SK-N-SH (cell line): Measurements from ENCODE around the gene PLEKHA8. TPM values are rescaled to one million over a fixed set of nuclear protein-coding genes. Genes with fewer than 3 reads are reported as not detected.

ENCODE experiments used
- CTCF ChIA-PET: fragments of 300-600, 350-600 bp; formaldehyde crosslinking; extraction: SDS; loops from one replicate; lab custom pipeline; 2021; lab: Yijun Ruan, JAX
- POLR2A ChIA-PET: fragments of 350-600 bp; sonication (Branson Sonifier 250); formaldehyde crosslinking; extraction: SDS; loops from one replicate; lab custom pipeline; 2020; ENCODE audit warnings: antibody characterized with exemption, inconsistent platforms; lab: Yijun Ruan, JAX
- DNase-seq: peaks from one replicate; pipeline ENCODE4 v3.0.0; 2012
- H2AFZ ChIP-seq: fragments of 200-600 bp; sonication (generic); 2 replicates; pipeline ENCODE4 v1.8.1; 2016; ENCODE audit warnings: antibody characterized with exemption, mild to moderate bottlenecking, low read depth
- H3F3A ChIP-seq: fragments of 200-600 bp; sonication (generic); replicated peaks from 2 replicates; pipeline ENCODE3; 2016; ENCODE audit warnings: antibody characterized with exemption, mild to moderate bottlenecking; ENCODE audit not compliant: insufficient read depth
- H3K27ac ChIP-seq, 2 experiments: fragments of 200-500 bp in 1 of 2; fragments of 200-600 bp in 1 of 2; sonication (Bioruptor generic) in 1 of 2; sonication (generic), shearing (Covaris generic) in 1 of 2; 2 replicates each; pipeline versions ENCODE4 v1.5.1 to v1.6.1; 2014 to 2016; ENCODE audit warnings: low read depth in 2 of 2, inconsistent platforms in 1 of 2, low read length in 1 of 2, mild to moderate bottlenecking in 1 of 2, mixed read lengths in 1 of 2
- H3K27me3 ChIP-seq: fragments of 200-600 bp; sonication (generic), shearing (Covaris generic); 2 replicates; pipeline ENCODE4 v1.6.1; 2016; ENCODE audit warnings: mixed run types; ENCODE audit not compliant: insufficient read depth
- H3K36me3 ChIP-seq, 2 experiments: fragments of 200-500 bp in 1 of 2; fragments of 200-600 bp in 1 of 2; sonication (Bioruptor generic) in 1 of 2; sonication (generic) in 1 of 2; replicated peaks in 1 of 2; 2 replicates each; pipeline versions ENCODE3 to v1.5.1; 2014 to 2016; ENCODE audit warnings: low read length in 1 of 2, mild to moderate bottlenecking in 1 of 2; ENCODE audit not compliant: insufficient read depth in 2 of 2, control insufficient read depth in 1 of 2
- H3K4me1 ChIP-seq, 2 experiments: fragments of 200-500 bp in 1 of 2; fragments of 200-600 bp in 1 of 2; sonication (Bioruptor generic) in 1 of 2; sonication (generic), shearing (Covaris generic) in 1 of 2; 2 replicates each; pipeline versions ENCODE4 v1.5.1 to v1.6.1; 2014 to 2016; ENCODE audit warnings: low read depth in 1 of 2, low read length in 1 of 2, mixed run types in 1 of 2; ENCODE audit not compliant: insufficient read depth in 2 of 2, control insufficient read depth in 1 of 2
- H3K4me2 ChIP-seq: fragments of 200-600 bp; sonication (generic), shearing (Covaris generic); 2 replicates; pipeline ENCODE4 v1.6.1; 2017; ENCODE audit warnings: mixed run types
- H3K4me3 ChIP-seq, 2 experiments: fragments of 200-500 bp in 1 of 2; fragments of 200-600 bp in 1 of 2; sonication (Bioruptor generic) in 1 of 2; sonication (generic), shearing (Covaris generic) in 1 of 2; 2 replicates each; pipeline versions ENCODE4 v1.5.1 to v1.8.1; 2014 to 2016; ENCODE audit warnings: low read depth in 2 of 2, inconsistent platforms in 1 of 2, low read length in 1 of 2, mild to moderate bottlenecking in 1 of 2, mixed read lengths in 1 of 2, moderate library complexity in 1 of 2
- H3K79me2 ChIP-seq: fragments of 200-600 bp; sonication (generic); 2 replicates; pipeline ENCODE4 v1.8.1; 2017; ENCODE audit warnings: mild to moderate bottlenecking; ENCODE audit not compliant: insufficient read depth
- H3K9ac ChIP-seq: fragments of 200-600 bp; sonication (generic); 2 replicates; pipeline ENCODE4 v1.6.1; 2017; ENCODE audit warnings: mixed run types
- H3K9me2 ChIP-seq: fragments of 200-600 bp; sonication (generic); 2 replicates; pipeline ENCODE4 v1.6.1; 2017; ENCODE audit warnings: mixed run types
- H3K9me3 ChIP-seq: fragments of 200-600 bp; sonication (generic); 2 replicates; pipeline ENCODE4 v1.6.1; 2017; ENCODE audit warnings: mixed run types, mild to moderate bottlenecking, moderate library complexity
- H4K20me1 ChIP-seq: fragments of 200-600 bp; sonication (generic); 2 replicates; pipeline ENCODE4 v1.6.1; 2017; ENCODE audit warnings: mild to moderate bottlenecking, mixed run types; ENCODE audit not compliant: insufficient read depth
- ELF1 ChIP-seq: IDR thresholded peaks from 2 replicates; pipeline ENCODE4 v1.4.0; 2012
- EP300 ChIP-seq, 2 experiments: IDR thresholded peaks; 2 replicates each; pipeline versions ENCODE4 v1.4.0 to v1.6.1; 2012; ENCODE audit warnings: borderline replicate concordance in 1 of 2, low read depth in 1 of 2, low read length in 1 of 2
- EZH2phosphoT487 ChIP-seq: fragments of 200-600 bp; sonication (generic); IDR thresholded peaks from 2 replicates; pipeline ENCODE4 v1.6.1; 2017; ENCODE audit warnings: low read depth, mixed run types, mild to moderate bottlenecking, antibody characterized with exemption, moderate library complexity, borderline replicate concordance
- FOXJ3 ChIP-seq: sonication (generic); formaldehyde crosslinking; IDR thresholded peaks from 2 replicates; pipeline ENCODE4 v1.5.1; 2020; ENCODE audit warnings: mild to moderate bottlenecking, missing genetic modification reagents
- FOXM1 ChIP-seq: IDR thresholded peaks from 2 replicates; pipeline ENCODE4 v1.4.0; 2012; ENCODE audit warnings: low read depth, mild to moderate bottlenecking
- GABPA ChIP-seq: IDR thresholded peaks from 2 replicates; pipeline ENCODE4 v1.4.0; 2012; ENCODE audit warnings: low read depth, mild to moderate bottlenecking
- IRF3 ChIP-seq: fragments of 150-350 bp; IDR thresholded peaks from 2 replicates; pipeline ENCODE4 v1.6.1; 2016; ENCODE audit warnings: mild to moderate bottlenecking, low read depth, low read length
- MEF2A ChIP-seq: IDR thresholded peaks from 2 replicates; pipeline ENCODE4 v1.4.0; 2012; ENCODE audit warnings: low read depth, borderline replicate concordance
- NFIC ChIP-seq: IDR thresholded peaks from 2 replicates; pipeline ENCODE4 v1.4.0; 2012; ENCODE audit warnings: borderline replicate concordance
- NRF1 ChIP-seq: IDR thresholded peaks from 2 replicates; pipeline ENCODE4 v1.6.1; 2012; ENCODE audit warnings: low read depth, mild to moderate bottlenecking, low read length
- POLR2AphosphoS5 ChIP-seq: IDR thresholded peaks from 2 replicates; pipeline ENCODE4 v1.6.1; 2012; ENCODE audit warnings: low read depth, low read length
- RXRA ChIP-seq: IDR thresholded peaks from 2 replicates; pipeline ENCODE4 v1.4.0; 2012; ENCODE audit warnings: low read depth, mild to moderate bottlenecking, borderline replicate concordance
- TAF1 ChIP-seq: IDR thresholded peaks from 2 replicates; pipeline ENCODE4 v1.6.1; 2012; ENCODE audit warnings: low read depth, mild to moderate bottlenecking, low read length, moderate library complexity, borderline replicate concordance
- TEAD4 ChIP-seq: IDR thresholded peaks from 2 replicates; pipeline ENCODE4 v1.4.0; 2012; ENCODE audit warnings: mild to moderate bottlenecking, borderline replicate concordance; ENCODE audit not compliant: insufficient read depth
- YY1 ChIP-seq: IDR thresholded peaks from 2 replicates; pipeline ENCODE4 v1.4.0; 2012; ENCODE audit warnings: low read depth, mild to moderate bottlenecking
- WGBS: methylation state at CpG from one replicate; pipeline ENCODE4 v1.1.6; 2017; ENCODE audit warnings: low lambda C conversion rate; 5-methylcytosine and 5-hydroxymethylcytosine counted together
- polyA plus RNA-seq, 3 experiments: library from polyadenylated mRNA; depleted of rRNA; stranded (reverse); fragments of >200 nt; gene quantifications; 2 replicates each; pipeline ENCODE4 v1.2.3, GENCODE V29; 2012
- TF ChIP-seq, protein P1 (sequence below): IDR thresholded peaks from 2 replicates; pipeline ENCODE4 v1.4.0; 2012; ENCODE audit warnings: low read depth, borderline replicate concordance
- TF ChIP-seq, protein P2 (sequence below): IDR thresholded peaks from 2 replicates; pipeline ENCODE4 v1.4.0; 2012; ENCODE audit warnings: low read depth

Gene PLEKHA8
- polyA plus RNA-seq, 1 of the 3 experiments (the other 2 are of a cell fraction): 4.9 TPM

GRCh38 chr7:30084212-30084611, 56.0 kb downstream of the PLEKHA8 start:
- no peaks in the 10 kb centered on the region for H3F3A ChIP-seq
- peaks cover 0 to 4% of the 10 kb centered on the region in 2 experiments; a peak in 2 of 4 replicates for H3K4me1 ChIP-seq
- no peaks in the 10 kb centered on the region for H3K79me2 ChIP-seq
- no peaks in the 10 kb centered on the region for H3K9me3 ChIP-seq
- no peak overlapping the region for H3K27ac ChIP-seq
- no peak overlapping the region for H3K4me2 ChIP-seq
- H3K27me3 ChIP-seq: no peaks in the 10 kb centered on the region
- no peak for TF ChIP-seq MEF2A
- TF ChIP-seq FOXJ3 (CRISPR knock-in tag): no peak
- TF ChIP-seq GABPA: no peak
- TF ChIP-seq TEAD4: no peak
- TF ChIP-seq POLR2AphosphoS5: no peak
- no peak for TF ChIP-seq TAF1
- TF ChIP-seq, protein P1, sequence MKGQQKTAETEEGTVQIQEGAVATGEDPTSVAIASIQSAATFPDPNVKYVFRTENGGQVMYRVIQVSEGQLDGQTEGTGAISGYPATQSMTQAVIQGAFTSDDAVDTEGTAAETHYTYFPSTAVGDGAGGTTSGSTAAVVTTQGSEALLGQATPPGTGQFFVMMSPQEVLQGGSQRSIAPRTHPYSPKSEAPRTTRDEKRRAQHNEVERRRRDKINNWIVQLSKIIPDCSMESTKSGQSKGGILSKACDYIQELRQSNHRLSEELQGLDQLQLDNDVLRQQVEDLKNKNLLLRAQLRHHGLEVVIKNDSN: no peak
- TF ChIP-seq NFIC: no peak
- TF ChIP-seq FOXM1: no peak
- TF ChIP-seq NRF1: no peak
- no peak for TF ChIP-seq RXRA
- TF ChIP-seq IRF3: no peak
- no peak for TF ChIP-seq EP300 (IDR thresholded peaks at IDR 0.05; ENCODE audit: borderline replicate concordance in 1 of 2, low read depth in 1 of 2, low read length in 1 of 2)
- TF ChIP-seq, all 33 proteins: peak for 0
- Histone ChIP-seq H2AFZ (no peak overlapping the region), H4K20me1 (no peaks in the 10 kb centered on the region), H3K4me3 (no peak overlapping the region), H3K9ac (no peak overlapping the region), H3K9me2 (no peaks in the 10 kb centered on the region), H3K36me3 (peaks cover 3 to 64% of the 10 kb centered on the region in 2 experiments)
- POLR2A ChIA-PET: no interaction called here
- DNase-seq: no peak
- CTCF ChIA-PET: interaction anchor here (1.9 to 6.7 kb wide), 2 partner anchors 10 to 23 kb away, joined by 6 to 47 read pairs; no protein-coding TSS in a partner anchor
- 95% methylated on average over 3 of the region's 3 CpGs for WGBS

- H3K4me1 ChIP-seq: peaks cover 3 to 4% of the 10 kb centered on the region in 2 experiments; a peak in 3 of 4 replicates
- no peak overlapping the region for H2AFZ ChIP-seq
- H4K20me1 ChIP-seq: no peaks in the 10 kb centered on the region
- H3K36me3 ChIP-seq: peaks cover 0 to 42% of the 10 kb centered on the region in 2 experiments
- no peaks in the 10 kb centered on the region for H3K9me2 ChIP-seq
- H3K4me2 ChIP-seq: no peak overlapping the region
- H3K27me3 ChIP-seq: no peaks in the 10 kb centered on the region
- CTCF ChIA-PET: interaction anchor here (1.3 to 6.7 kb wide), 4 partner anchors 12 to 451 kb away, joined by 3 to 47 read pairs (median 16); no protein-coding TSS in a partner anchor
- H3K27ac ChIP-seq: no peak overlapping the region
- H3K79me2 ChIP-seq: no peaks in the 10 kb centered on the region
- no peak for DNase-seq
- H3K9ac ChIP-seq: no peak overlapping the region
- TF ChIP-seq ELF1 (no peak), EP300 (IDR thresholded peaks at IDR 0.05; ENCODE audit: borderline replicate concordance in 1 of 2, low read depth in 1 of 2, low read length in 1 of 2) (no peak), YY1 (no peak), NFIC (no peak), MEF2A (no peak), EZH2phosphoT487 (no peak), POLR2AphosphoS5 (no peak)
- TF ChIP-seq, protein P1: no peak
- TF ChIP-seq, protein P2, sequence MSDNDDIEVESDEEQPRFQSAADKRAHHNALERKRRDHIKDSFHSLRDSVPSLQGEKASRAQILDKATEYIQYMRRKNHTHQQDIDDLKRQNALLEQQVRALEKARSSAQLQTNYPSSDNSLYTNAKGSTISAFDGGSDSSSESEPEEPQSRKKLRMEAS: no peak
- POLR2A ChIA-PET: no interaction called here
- H3K9me3 ChIP-seq: no peaks in the 10 kb centered on the region
- H3F3A ChIP-seq: peaks cover 18% of the 10 kb centered on the region
- H3K4me3 ChIP-seq: no peak overlapping the region
These were observed 58.3 kb downstream of the PLEKHA8 start for GRCh38 chr7:30086529-30086928.
